AG09309 (cell line): Measurements from ENCODE around the gene PPP1R2B.

ENCODE experiments used
- DNase-seq: peaks from one replicate; pipeline ENCODE4 v3.0.0-alpha.2; 2010; ENCODE audit warnings: low read depth
- H3K4me3 ChIP-seq: 2 replicates; pipeline ENCODE4 v1.5.1; 2011; ENCODE audit warnings: mild to moderate bottlenecking, low read depth, low read length, moderate library complexity; ENCODE audit not compliant: control insufficient read depth
- CTCF ChIP-seq: IDR thresholded peaks from 2 replicates; pipeline ENCODE4 v1.5.1; 2011; ENCODE audit warnings: mild to moderate bottlenecking, low read depth, low read length, inconsistent platforms; ENCODE audit not compliant: insufficient read depth, control insufficient read depth; ENCODE audit errors: missing control alignments

The PPP1R2B gene

GRCh38 chr5:156865427-156865826, 15.3 kb downstream of the PPP1R2B start:
- no peak overlapping the region for H3K4me3 ChIP-seq
- no peak for DNase-seq
- no peak for TF ChIP-seq CTCF

- no peak for TF ChIP-seq CTCF
- DNase-seq = no peak
- no peak overlapping the region for H3K4me3 ChIP-seq
Measured at GRCh38 chr5:156870498-156870839, 20.4 kb downstream of the PPP1R2B start.

- H3K4me3 ChIP-seq = no peak overlapping the region
- no peak for TF ChIP-seq CTCF
- no peak for DNase-seq
Measured at GRCh38 chr5:156871212-156871611, 21.1 kb downstream of the PPP1R2B start.

GRCh38 chr5:156879665-156880285, 29.7 kb downstream of the PPP1R2B start:
- DNase-seq = no peak
- TF ChIP-seq CTCF = no peak
- no peak overlapping the region for H3K4me3 ChIP-seq

GRCh38 chr5:156883316-156883875, 33.3 kb downstream of the PPP1R2B start:
- H3K4me3 ChIP-seq = no peak overlapping the region
- DNase-seq = no peak

GRCh38 chr5:156888520-156888919, 38.4 kb downstream of the PPP1R2B start:
- H3K4me3 ChIP-seq = no peak overlapping the region
- DNase-seq = no peak
- TF ChIP-seq CTCF = no peak

More at GRCh38 chr5:156883316-156883875, 33.3 kb downstream of the PPP1R2B start:
- TF ChIP-seq CTCF = no peak
